ENCODE data around the gene AK5. TPM values are rescaled to one million over a fixed set of nuclear protein-coding genes. Genes with fewer than 3 reads are reported as not detected.

Gene AK5
- polyA plus RNA-seq, 3 donors, result 0.34 to 0.72 (median 0.48) TPM

DNA sequence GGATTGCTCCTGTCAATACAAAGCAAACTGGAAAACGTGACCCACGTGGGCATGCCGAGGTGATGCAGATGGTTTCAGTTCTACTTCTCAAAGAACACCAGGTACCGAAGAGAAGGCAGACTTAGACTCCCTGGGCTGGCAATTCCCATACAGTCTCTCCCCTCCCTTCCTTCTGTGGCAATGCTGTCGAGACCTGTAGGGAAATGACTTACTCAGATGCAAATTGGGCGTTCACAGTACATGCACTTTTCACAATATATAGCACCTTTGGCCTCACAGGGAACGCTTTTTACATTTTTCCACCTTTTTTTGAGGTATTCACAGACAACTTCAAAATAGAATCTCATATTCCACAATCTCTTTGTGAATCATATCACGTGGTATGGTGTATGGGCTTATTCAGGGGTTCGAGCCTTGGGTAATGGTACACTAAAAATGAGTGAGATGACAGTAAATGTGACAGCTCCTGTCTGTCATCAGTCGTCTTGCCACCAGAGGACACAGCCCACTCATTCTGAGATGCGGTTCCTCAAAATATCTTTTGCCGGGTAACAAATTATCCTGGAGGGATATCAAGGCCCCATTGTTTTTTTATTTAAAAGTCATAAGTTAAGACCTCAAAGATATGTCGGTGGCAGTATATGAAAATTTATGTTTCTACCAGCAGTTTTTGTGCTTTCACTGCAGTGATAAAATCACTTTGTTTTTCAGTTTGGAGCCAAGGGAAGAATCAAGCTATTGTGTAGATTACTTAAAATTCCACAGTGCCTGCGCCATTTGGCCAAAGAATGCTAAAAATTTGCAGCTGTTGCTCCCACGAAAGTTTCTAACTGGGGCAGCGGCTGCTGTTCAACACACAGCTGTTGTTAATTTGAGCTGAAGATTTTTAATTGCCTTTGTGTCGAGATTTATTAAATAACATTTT, 232.3 kb downstream of the AK5 start:
- intact Hi-C loops (cut with micrococcal nuclease), result no loop called here
- Mint-ChIP-seq H3K4me3 (no peak overlapping the region), H3K36me3 (peaks cover 4% of the 10 kb centered on the region in 2 donors), H3K27me3 (ENCODE audit: low read depth in 3 of 3) (peaks cover 0 to 7% (median 2%) of the 10 kb centered on the region in 3 donors), H3K4me1 (peaks cover 29% of the 10 kb centered on the region), H3K9me3 (peaks cover 7 to 11% (median 8%) of the 10 kb centered on the region in 7 donors), H3K27ac (peak overlapping the region in 1 of 7 donors; percentile 32)
- Histone ChIP-seq H3K27me3 (ENCODE audit: control insufficient read depth in 2 of 2, insufficient read depth in 2 of 2, low read length in 2 of 2) (no peaks in the 10 kb centered on the region), H3K36me3 (replicated peaks in 1 of 2; ENCODE audit: control insufficient read depth in 1 of 2, insufficient read depth in 2 of 2, low read length in 2 of 2) (no peaks in the 10 kb centered on the region), H3K27ac (ENCODE audit: low read depth in 1 of 2, low read length in 2 of 2) (no peak overlapping the region), H3K4me2 (replicated peaks; ENCODE audit: extremely low read depth, low read length, poor library complexity, severe bottlenecking) (no peak overlapping the region), H3K4me3 (replicated peaks in 1 of 3; ENCODE audit: low read depth in 2 of 3, low read length in 3 of 3) (no peak overlapping the region), H3K79me2 (ENCODE audit: insufficient read depth, low read length) (no peaks in the 10 kb centered on the region), H3K4me1 (ENCODE audit: control insufficient read depth in 1 of 2, insufficient read depth in 2 of 2, low read length in 2 of 2) (peaks cover 13 to 26% of the 10 kb centered on the region in 2 donors), H4K20me1 (ENCODE audit: insufficient read depth, low read length) (no peaks in the 10 kb centered on the region), H2AFZ (ENCODE audit: insufficient read depth, low read depth, low read length, poor library complexity, severe bottlenecking) (no peak overlapping the region), H3K9me3 (replicated peaks in 1 of 2; ENCODE audit: control insufficient read depth in 1 of 2, insufficient read depth in 1 of 2, low read length in 2 of 2) (peaks cover 7% of the 10 kb centered on the region in 2 donors), H3K9ac (ENCODE audit: insufficient read depth, low read length, poor library complexity, severe bottlenecking) (no peak overlapping the region)
- WGBS (ENCODE audit: insufficient coverage), result 59% methylated on average over 9 of the region's 17 CpGs
- TF ChIP-seq, protein P1, sequence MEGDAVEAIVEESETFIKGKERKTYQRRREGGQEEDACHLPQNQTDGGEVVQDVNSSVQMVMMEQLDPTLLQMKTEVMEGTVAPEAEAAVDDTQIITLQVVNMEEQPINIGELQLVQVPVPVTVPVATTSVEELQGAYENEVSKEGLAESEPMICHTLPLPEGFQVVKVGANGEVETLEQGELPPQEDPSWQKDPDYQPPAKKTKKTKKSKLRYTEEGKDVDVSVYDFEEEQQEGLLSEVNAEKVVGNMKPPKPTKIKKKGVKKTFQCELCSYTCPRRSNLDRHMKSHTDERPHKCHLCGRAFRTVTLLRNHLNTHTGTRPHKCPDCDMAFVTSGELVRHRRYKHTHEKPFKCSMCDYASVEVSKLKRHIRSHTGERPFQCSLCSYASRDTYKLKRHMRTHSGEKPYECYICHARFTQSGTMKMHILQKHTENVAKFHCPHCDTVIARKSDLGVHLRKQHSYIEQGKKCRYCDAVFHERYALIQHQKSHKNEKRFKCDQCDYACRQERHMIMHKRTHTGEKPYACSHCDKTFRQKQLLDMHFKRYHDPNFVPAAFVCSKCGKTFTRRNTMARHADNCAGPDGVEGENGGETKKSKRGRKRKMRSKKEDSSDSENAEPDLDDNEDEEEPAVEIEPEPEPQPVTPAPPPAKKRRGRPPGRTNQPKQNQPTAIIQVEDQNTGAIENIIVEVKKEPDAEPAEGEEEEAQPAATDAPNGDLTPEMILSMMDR (IDR thresholded peaks at IDR 0.05), result no peak
- DNase-seq, result no peak

DNA sequence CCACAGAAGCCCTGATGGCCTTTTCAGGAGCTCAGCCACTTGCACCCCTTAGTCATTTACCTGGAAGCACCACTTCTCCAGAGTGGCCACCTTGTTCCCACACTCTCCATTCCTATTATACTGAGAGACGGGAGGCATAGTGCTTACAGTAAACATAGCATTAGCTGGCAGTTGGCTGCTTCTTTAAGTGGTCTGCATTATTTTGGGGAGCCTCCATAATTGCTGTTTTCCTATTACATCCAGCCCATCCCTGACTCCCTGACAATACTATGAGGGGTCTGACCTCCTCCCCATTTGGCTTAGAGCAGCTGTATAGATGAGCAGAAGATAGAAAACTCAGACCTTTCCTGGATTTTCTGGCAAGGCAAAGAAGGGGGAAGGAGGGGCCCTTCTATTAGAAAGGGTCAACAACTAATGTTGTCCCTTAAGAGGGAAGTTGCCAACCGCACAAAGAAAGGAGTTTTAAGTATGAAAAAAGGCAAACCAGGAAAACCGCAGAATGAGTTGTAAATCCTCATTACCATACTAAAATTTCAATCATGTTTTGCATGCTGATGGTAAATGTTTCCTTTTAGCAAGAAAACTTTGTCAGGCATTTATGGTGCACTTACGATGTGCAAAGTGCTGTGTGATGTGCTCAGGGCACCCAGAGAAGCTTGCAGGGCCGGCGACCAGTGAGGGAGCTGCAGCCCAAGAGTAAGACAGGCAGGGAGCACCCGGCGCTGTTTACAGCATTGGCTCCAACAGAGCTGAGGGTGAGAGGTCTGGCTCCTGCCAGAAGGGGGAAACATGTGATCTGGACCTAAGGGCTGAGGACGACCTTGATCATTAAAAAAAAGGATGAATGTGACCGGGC, 233.3 kb downstream of the AK5 start:
- H2AFZ ChIP-seq (ENCODE audit: insufficient read depth, low read depth, low read length, poor library complexity, severe bottlenecking), result no peak overlapping the region
- H3K27ac ChIP-seq (ENCODE audit: low read depth in 1 of 2, low read length in 2 of 2), result no peak overlapping the region
- intact Hi-C loops (cut with micrococcal nuclease), result no loop called here
- DNase-seq, result no peak
- Mint-ChIP-seq H3K9me3 (peaks cover 7 to 15% (median 9%) of the 10 kb centered on the region in 7 donors), H3K36me3 (peaks cover 4% of the 10 kb centered on the region in 2 donors), H3K27ac (peak overlapping the region in 2 of 7 donors; percentile 53 to 80), H3K4me3 (peak overlapping the region; percentile 58 to 79), H3K27me3 (ENCODE audit: low read depth in 3 of 3) (peaks cover 0 to 7% (median 2%) of the 10 kb centered on the region in 3 donors), H3K4me1 (peaks cover 29% of the 10 kb centered on the region)
- peaks cover 13 to 26% of the 10 kb centered on the region in 2 donors for H3K4me1 ChIP-seq (ENCODE audit: control insufficient read depth in 1 of 2, insufficient read depth in 2 of 2, low read length in 2 of 2)
- H3K4me2 ChIP-seq (replicated peaks; ENCODE audit: extremely low read depth, low read length, poor library complexity, severe bottlenecking), result peak overlapping the region; percentile 50
- H3K79me2 ChIP-seq (ENCODE audit: insufficient read depth, low read length), result no peaks in the 10 kb centered on the region
- TF ChIP-seq, protein P1 (IDR thresholded peaks at IDR 0.05), result no peak
- H4K20me1 ChIP-seq (ENCODE audit: insufficient read depth, low read length), result no peaks in the 10 kb centered on the region
- H3K4me3 ChIP-seq (replicated peaks in 1 of 3; ENCODE audit: low read depth in 2 of 3, low read length in 3 of 3), result peak overlapping the region in 1 of 3 experiments; percentile 52
- no peaks in the 10 kb centered on the region for H3K27me3 ChIP-seq (ENCODE audit: control insufficient read depth in 2 of 2, insufficient read depth in 2 of 2, low read length in 2 of 2)
- 3% methylated on average over 7 of the region's 10 CpGs for WGBS (ENCODE audit: insufficient coverage)
- no peaks in the 10 kb centered on the region for H3K36me3 ChIP-seq (replicated peaks in 1 of 2; ENCODE audit: control insufficient read depth in 1 of 2, insufficient read depth in 2 of 2, low read length in 2 of 2)
- peaks cover 7 to 8% of the 10 kb centered on the region in 2 donors for H3K9me3 ChIP-seq (replicated peaks in 1 of 2; ENCODE audit: control insufficient read depth in 1 of 2, insufficient read depth in 1 of 2, low read length in 2 of 2)
- H3K9ac ChIP-seq (ENCODE audit: insufficient read depth, low read length, poor library complexity, severe bottlenecking), result no peak overlapping the region
